ENCODE measurements around the gene DOCK10.

The DOCK10 gene

DNA sequence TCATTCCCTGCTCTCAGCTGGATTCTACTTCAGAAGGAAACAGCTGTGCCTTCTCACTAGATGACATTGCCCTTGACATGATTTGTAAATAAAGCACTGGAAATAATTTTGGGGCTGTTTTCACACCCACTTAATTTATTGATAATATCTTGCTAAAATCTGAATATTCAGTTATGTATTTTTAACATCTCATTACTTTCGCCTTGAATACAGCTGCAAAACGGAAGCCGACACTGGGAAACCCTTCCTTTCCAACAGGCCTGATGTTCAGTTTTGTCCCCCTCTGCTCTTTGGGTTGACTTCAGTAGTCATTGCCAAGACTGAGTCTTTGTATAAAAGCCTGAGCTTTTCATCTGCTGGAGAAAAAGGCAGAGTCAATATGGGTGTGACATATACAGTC lies 82.7 kb downstream of the DOCK10 start:
- H3K27ac ChIP-seq, result no peak overlapping the region

DNA sequence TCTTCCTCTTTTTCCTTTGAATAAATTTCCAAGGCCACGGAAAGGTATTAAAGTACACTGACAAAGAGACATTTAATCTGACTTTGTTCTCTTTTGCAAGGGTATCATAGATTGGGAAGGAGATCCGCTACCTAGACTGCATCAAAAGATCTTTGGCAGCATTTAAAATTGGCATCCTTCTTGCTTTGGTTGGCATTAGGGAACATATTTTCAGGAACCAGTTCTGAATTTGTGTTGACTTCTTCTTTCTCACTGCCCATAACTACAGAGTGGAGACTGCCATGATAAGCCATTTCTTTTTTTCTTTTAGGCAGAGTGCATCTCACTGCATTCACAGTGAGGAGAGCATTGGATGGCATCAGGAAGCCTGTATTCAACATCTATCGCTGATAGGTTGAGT lies 83.4 kb downstream of the DOCK10 start:
- peak overlapping the region; percentile 53 for H3K27ac ChIP-seq
- no peak overlapping the region for H3K4me3 ChIP-seq (ENCODE audit: low read depth in 1 of 2, low read length in 1 of 2)
- H3K9me3 ChIP-seq, result no peaks in the 10 kb centered on the region
- TF ChIP-seq, protein P1, sequence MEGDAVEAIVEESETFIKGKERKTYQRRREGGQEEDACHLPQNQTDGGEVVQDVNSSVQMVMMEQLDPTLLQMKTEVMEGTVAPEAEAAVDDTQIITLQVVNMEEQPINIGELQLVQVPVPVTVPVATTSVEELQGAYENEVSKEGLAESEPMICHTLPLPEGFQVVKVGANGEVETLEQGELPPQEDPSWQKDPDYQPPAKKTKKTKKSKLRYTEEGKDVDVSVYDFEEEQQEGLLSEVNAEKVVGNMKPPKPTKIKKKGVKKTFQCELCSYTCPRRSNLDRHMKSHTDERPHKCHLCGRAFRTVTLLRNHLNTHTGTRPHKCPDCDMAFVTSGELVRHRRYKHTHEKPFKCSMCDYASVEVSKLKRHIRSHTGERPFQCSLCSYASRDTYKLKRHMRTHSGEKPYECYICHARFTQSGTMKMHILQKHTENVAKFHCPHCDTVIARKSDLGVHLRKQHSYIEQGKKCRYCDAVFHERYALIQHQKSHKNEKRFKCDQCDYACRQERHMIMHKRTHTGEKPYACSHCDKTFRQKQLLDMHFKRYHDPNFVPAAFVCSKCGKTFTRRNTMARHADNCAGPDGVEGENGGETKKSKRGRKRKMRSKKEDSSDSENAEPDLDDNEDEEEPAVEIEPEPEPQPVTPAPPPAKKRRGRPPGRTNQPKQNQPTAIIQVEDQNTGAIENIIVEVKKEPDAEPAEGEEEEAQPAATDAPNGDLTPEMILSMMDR (IDR thresholded peaks at IDR 0.05), result no peak
- no peaks in the 10 kb centered on the region for H3K36me3 ChIP-seq
- H3K4me1 ChIP-seq (ENCODE audit: control insufficient read depth in 1 of 2, insufficient read depth in 1 of 2, low read depth in 1 of 2, low read length in 1 of 2), result peaks cover 0 to under 1% of the 10 kb centered on the region in 2 experiments
- H3K27me3 ChIP-seq, result no peaks in the 10 kb centered on the region

More for the DNA sequence above, 82.7 kb downstream of the DOCK10 start:
- H3K4me3 ChIP-seq (ENCODE audit: low read depth in 1 of 2, low read length in 1 of 2), result no peak overlapping the region
- TF ChIP-seq, protein P1 (IDR thresholded peaks at IDR 0.05), result no peak
- H3K36me3 ChIP-seq, result no peaks in the 10 kb centered on the region
- no peaks in the 10 kb centered on the region for H3K4me1 ChIP-seq (ENCODE audit: control insufficient read depth in 1 of 2, insufficient read depth in 1 of 2, low read depth in 1 of 2, low read length in 1 of 2)
- H3K27me3 ChIP-seq, result no peaks in the 10 kb centered on the region
- H3K9me3 ChIP-seq, result no peaks in the 10 kb centered on the region

DNA sequence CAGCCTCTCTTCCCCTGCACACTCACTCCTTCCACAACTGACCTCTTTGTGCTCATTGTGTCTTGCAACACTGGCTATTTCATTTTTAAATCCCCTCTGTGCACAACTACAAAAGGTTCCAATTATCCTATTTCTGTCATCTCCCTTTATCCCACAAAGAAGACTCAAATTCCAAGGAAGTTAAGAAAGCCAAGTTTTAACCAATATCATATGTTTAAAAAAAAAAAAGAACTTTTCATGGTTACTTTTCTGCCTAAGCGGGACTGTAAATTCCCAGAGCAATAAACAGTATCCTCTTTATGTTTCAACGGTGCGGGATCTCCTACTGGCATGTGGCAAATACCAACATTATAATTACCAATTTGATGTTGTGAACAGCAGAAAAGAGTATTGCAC lies 83.8 kb downstream of the DOCK10 start:
- no peaks in the 10 kb centered on the region for H3K36me3 ChIP-seq

DNA sequence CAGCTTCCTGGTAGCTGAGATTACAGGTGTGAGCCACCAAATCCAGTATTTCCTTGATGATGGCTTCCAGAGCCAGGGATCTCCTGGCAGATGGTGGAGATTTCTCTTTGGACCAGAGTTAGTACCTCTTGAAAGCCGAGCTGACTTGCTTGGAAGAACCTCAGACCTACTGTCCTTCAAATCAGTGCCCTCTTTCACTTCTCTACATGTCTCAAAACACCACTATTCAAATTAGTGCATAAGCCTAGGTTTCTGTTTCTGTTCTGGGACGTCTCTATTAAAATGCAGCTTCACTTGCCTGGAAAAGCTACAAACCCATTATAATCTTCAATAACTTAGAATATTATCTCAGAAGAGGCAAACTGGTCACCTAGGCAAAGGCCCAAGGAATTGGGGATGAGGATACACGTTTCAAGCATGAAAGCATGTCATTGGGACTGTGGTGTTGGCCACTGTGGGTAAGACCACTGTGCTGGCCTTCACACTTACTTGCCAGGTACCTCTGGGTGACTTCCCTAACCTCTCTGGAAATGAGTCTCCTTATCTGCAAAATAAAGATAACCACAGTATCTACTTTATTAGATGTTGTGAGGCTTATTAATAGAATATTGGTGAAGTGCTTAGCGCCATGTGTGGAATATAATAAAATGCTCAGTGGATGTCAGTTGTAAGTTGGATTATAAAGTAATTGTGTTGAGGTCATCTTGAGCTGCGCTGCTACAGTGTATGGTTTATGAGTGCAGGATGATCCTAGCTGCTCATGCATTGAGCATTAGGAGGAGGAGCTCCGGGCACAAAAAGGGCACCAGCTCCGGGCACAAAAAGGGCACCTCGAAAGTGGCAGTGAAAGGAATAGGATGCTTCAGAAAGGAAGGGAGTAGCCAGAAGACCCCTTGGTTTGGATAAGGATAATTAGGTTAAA lies 84.5 kb downstream of the DOCK10 start:
- peaks cover 6 to 11% of the 10 kb centered on the region in 2 experiments for H3K4me1 ChIP-seq (ENCODE audit: control insufficient read depth in 1 of 2, insufficient read depth in 1 of 2, low read depth in 1 of 2, low read length in 1 of 2)
- no peak overlapping the region for H3K27ac ChIP-seq
- H3K27me3 ChIP-seq, result no peaks in the 10 kb centered on the region
- TF ChIP-seq, protein P1 (IDR thresholded peaks at IDR 0.05), result no peak
- H3K9me3 ChIP-seq, result no peaks in the 10 kb centered on the region
- H3K4me3 ChIP-seq (ENCODE audit: low read depth in 1 of 2, low read length in 1 of 2), result no peak overlapping the region
- no peaks in the 10 kb centered on the region for H3K36me3 ChIP-seq

More for the DNA sequence above, 83.8 kb downstream of the DOCK10 start:
- no peaks in the 10 kb centered on the region for H3K27me3 ChIP-seq
- peak overlapping the region; percentile 53 for H3K27ac ChIP-seq
- no peak overlapping the region for H3K4me3 ChIP-seq (ENCODE audit: low read depth in 1 of 2, low read length in 1 of 2)
- H3K9me3 ChIP-seq, result no peaks in the 10 kb centered on the region
- TF ChIP-seq, protein P1 (IDR thresholded peaks at IDR 0.05), result no peak
- H3K4me1 ChIP-seq (ENCODE audit: control insufficient read depth in 1 of 2, insufficient read depth in 1 of 2, low read depth in 1 of 2, low read length in 1 of 2), result peaks cover 0 to 4% of the 10 kb centered on the region in 2 experiments

DNA sequence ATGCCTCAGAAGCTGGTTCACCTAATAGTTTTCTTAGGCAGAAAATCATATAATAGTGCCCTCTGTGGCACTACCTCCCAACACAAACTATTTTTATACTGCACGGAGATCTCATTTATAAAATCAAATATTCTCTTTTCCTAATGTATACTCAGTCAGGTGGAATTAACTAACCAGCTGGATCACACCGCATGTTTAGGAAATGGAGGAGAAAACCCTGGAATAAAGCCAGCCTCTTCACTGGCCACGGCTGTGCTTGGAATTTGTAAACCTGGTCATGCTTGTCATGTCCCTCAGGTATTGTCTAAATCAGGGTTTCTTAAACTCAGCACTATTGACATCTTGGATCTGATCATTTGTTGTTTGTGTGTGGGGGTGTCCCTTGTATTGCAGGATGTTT lies 85.6 kb downstream of the DOCK10 start:
- H3K4me1 ChIP-seq (ENCODE audit: control insufficient read depth in 1 of 2, insufficient read depth in 1 of 2, low read depth in 1 of 2, low read length in 1 of 2), result peaks cover 8 to 13% of the 10 kb centered on the region in 2 experiments
- H3K36me3 ChIP-seq, result no peaks in the 10 kb centered on the region
- TF ChIP-seq, protein P1 (IDR thresholded peaks at IDR 0.05), result no peak

More for the DNA sequence above, 85.6 kb downstream of the DOCK10 start:
- Histone ChIP-seq H3K9me3 (no peaks in the 10 kb centered on the region), H3K27ac (no peak overlapping the region), H3K4me3 (ENCODE audit: low read depth in 1 of 2, low read length in 1 of 2) (no peak overlapping the region), H3K27me3 (no peaks in the 10 kb centered on the region)

All from neutrophil (primary cell).